ENCODE measurements around the gene ANKS1A. TPM values are rescaled to one million over a fixed set of nuclear protein-coding genes. Genes with fewer than 3 reads are reported as not detected.

The ANKS1A gene
- total and polyA plus RNA-seq, 2 of the 4 experiments (the other 2 are of a cell fraction) = 7.2 to 7.5 TPM

DNA sequence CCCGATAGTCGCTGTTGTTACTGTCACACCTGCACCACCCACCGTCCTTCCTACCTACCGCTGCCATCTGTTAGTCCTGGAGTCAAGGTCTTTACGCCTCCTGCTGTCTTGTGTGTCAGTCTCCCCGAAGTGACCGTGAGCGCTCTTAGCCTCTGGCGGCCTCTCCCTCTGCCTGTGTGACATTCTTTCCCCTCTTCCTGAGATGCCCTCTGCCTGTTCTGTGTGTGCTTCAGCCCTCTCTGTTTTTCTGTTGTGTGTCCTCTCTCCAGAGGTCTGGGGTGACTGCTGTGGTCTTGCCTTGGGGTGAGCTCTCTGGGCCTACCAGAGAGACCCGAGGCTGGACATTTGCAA, 197.2 kb downstream of the ANKS1A start:
- dilution Hi-C loops (cut with HindIII; ENCODE audit: low sequenced_read_pairs, unreplicated experiment) = no loop called here
- H2BK120ac ChIP-seq (ENCODE audit: low read depth, low read length) = no peak overlapping the region

More for the DNA sequence above, 197.2 kb downstream of the ANKS1A start:
- Histone ChIP-seq H4K20me1 (ENCODE audit: insufficient read depth, low read length) (no peaks in the 10 kb centered on the region; the same call in 1 of the 2 replicates), H3K9me3 (ENCODE audit: control insufficient read depth, insufficient read depth, low read length) (no peaks in the 10 kb centered on the region), H2AFZ (replicated peaks; ENCODE audit: low read length, poor library complexity) (no peak overlapping the region), H2BK5ac (ENCODE audit: low read depth, low read length, poor library complexity, severe bottlenecking) (no peak overlapping the region), H3K4me3 (ENCODE audit: insufficient read depth, low read depth, low read length) (no peak overlapping the region), H3K4me2 (ENCODE audit: low read depth, low read length) (no peak overlapping the region), H3K18ac (ENCODE audit: low read depth, low read length) (no peak overlapping the region), H4K91ac (ENCODE audit: insufficient read depth, low read depth, low read length) (no peak overlapping the region), H3K27me3 (ENCODE audit: control insufficient read depth, insufficient read depth, low read length) (no peaks in the 10 kb centered on the region), H3K56ac (ENCODE audit: extremely low read depth, insufficient read depth, low read length) (no peak overlapping the region), H3K4ac (ENCODE audit: low read depth, low read length) (no peak overlapping the region), H3K27ac (ENCODE audit: insufficient read depth, low read length) (no peak overlapping the region), H3K23ac (ENCODE audit: low read depth, low read length) (no peak overlapping the region), H3K14ac (replicated peaks; ENCODE audit: low read depth, low read length) (no peak overlapping the region), H3K4me1 (ENCODE audit: control insufficient read depth, insufficient read depth, low read length) (peaks cover 15% of the 10 kb centered on the region), H2AK9ac (replicated peaks; ENCODE audit: low read depth, low read length, poor library complexity) (no peak overlapping the region), H4K8ac (ENCODE audit: low read depth in 2 of 2, low read length in 2 of 2) (no peak overlapping the region), H3K9me1 (ENCODE audit: insufficient read depth, low read length) (peaks cover 12% of the 10 kb centered on the region), H3K79me1 (ENCODE audit: low read depth in 1 of 2, low read length in 2 of 2) (no peaks in the 10 kb centered on the region), H2BK15ac (ENCODE audit: low read depth, low read length) (no peak overlapping the region), H2BK20ac (ENCODE audit: low read depth, low read length) (no peak overlapping the region), H3K9ac (ENCODE audit: low read depth, low read length) (no peak overlapping the region), H3K36me3 (ENCODE audit: control insufficient read depth, insufficient read depth, low read length) (peaks cover 55% of the 10 kb centered on the region), H4K5ac (ENCODE audit: low read depth, low read length) (no peak overlapping the region), H2AK5ac (ENCODE audit: low read depth, low read length) (no peak overlapping the region)
- ATAC-seq (ENCODE audit: low read depth) = no peak
- intact Hi-C loops (cut with micrococcal nuclease) (no loop called here), in situ Hi-C loops (cut with MboI; ENCODE audit: low sequenced_read_pairs) (no loop called here)
- WGBS, 2 experiments (ENCODE audit: extremely low coverage in 2 of 2, insufficient read length in 1 of 2) = 85% methylated on average over 4 of the region's 10 CpGs; no CpG with 5 or more reads in 1 of the 2 experiments
- ChIA-PET POLR2A (ENCODE audit: unreplicated experiment) (no interaction called here), CTCF (no interaction called here)
- no TSS peak for BruUV-seq (replicated peaks)
- no peak for TF ChIP-seq RCOR1 (IDR thresholded peaks at IDR 0.05; ENCODE audit: insufficient replicate concordance, low read length)
- no peak for TF ChIP-seq SMC3 (IDR thresholded peaks at IDR 0.05; ENCODE audit: low read depth, low read length)
- TF ChIP-seq CTCF (conservative IDR thresholded peaks at IDR 0.05; ENCODE audit: low read depth, low read length) = no peak
- TF ChIP-seq CHD1 (IDR thresholded peaks at IDR 0.05; ENCODE audit: low read depth, low read length) = no peak
- no peak for TF ChIP-seq ELK1 (IDR thresholded peaks at IDR 0.05; ENCODE audit: borderline replicate concordance, low read depth, low read length)
- TF ChIP-seq USF2 (IDR thresholded peaks at IDR 0.05; ENCODE audit: low read depth, low read length) = no peak
- TF ChIP-seq CEBPB (IDR thresholded peaks at IDR 0.05; ENCODE audit: low read depth, low read length) = no peak
- no peak for TF ChIP-seq NFE2L2 (IDR thresholded peaks at IDR 0.05; ENCODE audit: low read depth, low read length)
- no peak for DNase-seq

Measured in IMR-90 (cell line).